GM12878 (cell line): ENCODE measurements around the gene DPM3. TPM values are rescaled to one million over a fixed set of nuclear protein-coding genes. Genes with fewer than 3 reads are reported as not detected.
A peak's percentile ranks its signal among the peaks of the same experiment; 100 is the strongest.

Experiments used
- ATAC-seq: fragments of 200-7000 bp; cut with Tn5 transposase; 3 replicates; pipeline ENCODE4 v1.9.1; 2020; ENCODE audit warnings: mild to moderate bottlenecking, moderate library complexity
- BruUV-seq: library from RNA; stranded (reverse); fragments of 400-500 nt; replicated peaks from 2 replicates; lab custom pipeline; 2021; lab: Mats Ljungman, UMichigan
- CTCF ChIA-PET: fragments of 300-600 bp; sonication (Branson Sonifier 250); formaldehyde crosslinking; extraction: SDS; loops from one replicate; lab custom pipeline; 2021; ENCODE audit warnings: inconsistent platforms; lab: Yijun Ruan, JAX
- POLR2A ChIA-PET: fragments of 350-600 bp; formaldehyde crosslinking; extraction: SDS; loops from one replicate; lab custom pipeline; 2021; ENCODE audit warnings: inconsistent platforms; lab: Charles Lee
- RAD21 ChIA-PET: fragments of 300-600 bp; sonication (Branson Sonifier 250); formaldehyde crosslinking; loops from one replicate; lab custom pipeline; 2023; ENCODE audit warnings: antibody characterized with exemption; ENCODE audit not compliant: unreplicated experiment; lab: Charles Lee
- SMC1A ChIA-PET: fragments of 300-600 bp; sonication (Branson Sonifier 250); formaldehyde crosslinking; loops from one replicate; lab custom pipeline; 2023; ENCODE audit not compliant: unreplicated experiment, uncharacterized antibody; lab: Charles Lee
- DNase-seq: peaks from one replicate; pipeline ENCODE4 v3.0.0-alpha.2; 2011; ENCODE audit warnings: low read depth, low spot score
- FAIRE-seq: peaks from 3 replicates; lab custom pipeline; 2011; peaks lifted over from hg19 to GRCh38; lab: Jason Lieb, UNC
- H2AFZ ChIP-seq: 2 replicates; pipeline ENCODE4 v1.6.0; 2011; ENCODE audit warnings: low read depth, low read length, control low read depth; ENCODE audit not compliant: control insufficient read depth
- H3K27ac ChIP-seq: 2 replicates; pipeline ENCODE4 v1.5.1; 2011; ENCODE audit warnings: control low read depth; ENCODE audit not compliant: control insufficient read depth, insufficient read depth
- H3K27me3 ChIP-seq, 2 experiments: replicated peaks in 1 of 2; 2 replicates each; pipeline versions ENCODE4 v1.6.0 to v1.6.1; 2011; ENCODE audit warnings: low read length in 1 of 2; ENCODE audit not compliant: control insufficient read depth in 2 of 2, insufficient read depth in 2 of 2
- H3K36me3 ChIP-seq, 2 experiments: 2 replicates each; pipeline ENCODE4 v1.5.1; 2011; ENCODE audit warnings: low read length in 1 of 2; ENCODE audit not compliant: control insufficient read depth in 2 of 2, insufficient read depth in 2 of 2
- H3K4me1 ChIP-seq: 2 replicates; pipeline ENCODE4 v1.6.1; 2011; ENCODE audit warnings: mild to moderate bottlenecking, low read length, moderate library complexity, mixed read lengths; ENCODE audit not compliant: control insufficient read depth, insufficient read depth
- H3K4me2 ChIP-seq: 2 replicates; pipeline ENCODE4 v1.6.0; 2011; ENCODE audit warnings: control low read depth; ENCODE audit not compliant: control insufficient read depth, insufficient read depth
- H3K4me3 ChIP-seq: fragments of 200-600 bp; sonication (generic); 2 replicates; pipeline ENCODE4 v1.5.1; 2016
- H3K79me2 ChIP-seq: 2 replicates; pipeline ENCODE4 v1.6.0; 2011; ENCODE audit warnings: low read length; ENCODE audit not compliant: control insufficient read depth, insufficient read depth
- H3K9ac ChIP-seq: 2 replicates; pipeline ENCODE4 v1.8.0; 2011; ENCODE audit warnings: low read length, control low read depth, mixed read lengths; ENCODE audit not compliant: control insufficient read depth, insufficient read depth
- H3K9me3 ChIP-seq: replicated peaks from 3 replicates; pipeline ENCODE4 v1.5.1; 2011; ENCODE audit warnings: mild to moderate bottlenecking, low read length; ENCODE audit not compliant: control insufficient read depth, insufficient read depth
- H4K20me1 ChIP-seq: 2 replicates; pipeline ENCODE4 v1.6.0; 2011; ENCODE audit not compliant: control insufficient read depth, insufficient read depth
- CHD1 ChIP-seq: IDR thresholded peaks from 2 replicates; pipeline ENCODE4 v1.6.1; 2012; ENCODE audit warnings: low read depth, low read length, improper control_type of control experiment
- EGR1 ChIP-seq, 2 experiments: IDR thresholded peaks; 1 replicate in 1 of 2; 2 replicates in 1 of 2; pipeline ENCODE4 v1.6.1; 2011 to 2012; ENCODE audit warnings: low read depth in 2 of 2, low read length in 2 of 2, borderline replicate concordance in 1 of 2, mild to moderate bottlenecking in 1 of 2, moderate library complexity in 1 of 2
- EZH2 ChIP-seq: IDR thresholded peaks from 2 replicates; pipeline ENCODE4 v1.6.1; 2012; ENCODE audit warnings: low read depth, mild to moderate bottlenecking, control low read depth, inconsistent platforms, low read length, borderline replicate concordance; ENCODE audit not compliant: control insufficient read depth
- GATAD2B ChIP-seq: fragments of 450-650 bp; conservative IDR thresholded peaks from 2 replicates; pipeline ENCODE4 v1.6.1; 2017; ENCODE audit warnings: low read depth, mild to moderate bottlenecking, moderate library complexity
- HSF1 ChIP-seq: fragments of 150-350 bp; IDR thresholded peaks from 2 replicates; pipeline ENCODE4 v1.6.1; 2014; ENCODE audit warnings: mild to moderate bottlenecking, low read depth, low read length
- NKRF ChIP-seq: fragments of 450-650 bp; conservative IDR thresholded peaks from 2 replicates; pipeline ENCODE4 v1.6.1; 2017; ENCODE audit warnings: mild to moderate bottlenecking, moderate library complexity
- NR2C2 ChIP-seq: IDR thresholded peaks from 2 replicates; pipeline ENCODE4 v1.6.1; 2011; ENCODE audit warnings: borderline replicate concordance, low read depth; ENCODE audit not compliant: control insufficient read depth, insufficient read length
- NR2F1 ChIP-seq: fragments of 450-650 bp; conservative IDR thresholded peaks from 2 replicates; pipeline ENCODE4 v1.6.1; 2017; ENCODE audit warnings: mild to moderate bottlenecking
- PKNOX1 ChIP-seq: fragments of 450-650 bp; IDR thresholded peaks from 2 replicates; pipeline ENCODE4 v1.6.1; 2016; ENCODE audit warnings: mild to moderate bottlenecking
- POLR2A ChIP-seq: IDR thresholded peaks from 2 replicates; pipeline ENCODE4 v1.6.1; 2011; ENCODE audit warnings: low read depth, mild to moderate bottlenecking, low read length
- RCOR1 ChIP-seq: conservative IDR thresholded peaks from 2 replicates; pipeline ENCODE4 v1.6.1; 2012; ENCODE audit warnings: low read depth, low read length, improper control_type of control experiment
- TAF1 ChIP-seq: IDR thresholded peaks from 2 replicates; pipeline ENCODE4 v1.6.1; 2011; ENCODE audit warnings: mild to moderate bottlenecking, low read depth, low read length, borderline replicate concordance
- TARDBP ChIP-seq: IDR thresholded peaks from 2 replicates; pipeline ENCODE4 v1.6.1; 2016; ENCODE audit warnings: borderline replicate concordance
- TCF3 ChIP-seq: IDR thresholded peaks from 2 replicates; pipeline ENCODE4 v1.6.1; 2012; ENCODE audit warnings: low read depth, mild to moderate bottlenecking, low read length, borderline replicate concordance; ENCODE audit not compliant: insufficient read depth
- USF1 ChIP-seq: IDR thresholded peaks from 2 replicates; pipeline ENCODE4 v1.6.1; 2011; ENCODE audit warnings: borderline replicate concordance, low read depth, mild to moderate bottlenecking, moderate library complexity, mixed read lengths, low read length; ENCODE audit not compliant: insufficient read depth; ENCODE audit errors: extremely low read length
- ZSCAN29 ChIP-seq: fragments of 450-650 bp; IDR thresholded peaks from 2 replicates; pipeline ENCODE4 v1.6.1; 2017; ENCODE audit warnings: mild to moderate bottlenecking, moderate library complexity
- WGBS: methylation state at CpG from one replicate; pipeline ENCODE4 v1.1.6; 2016; ENCODE audit warnings: low lambda C conversion rate; ENCODE audit not compliant: insufficient replicate concordance, insufficient coverage; ENCODE audit errors: missing lambda C conversion rate; 5-methylcytosine and 5-hydroxymethylcytosine counted together
- in situ Hi-C: fragments of 300-500 bp; cut with MboI; formaldehyde crosslinking; loops from 9 replicates; pipeline ENCODE4 v1.14.3; 2018; ENCODE audit warnings: mixed read lengths
- intact Hi-C: fragments of 100-400 bp; cut with micrococcal nuclease; formaldehyde crosslinking; loops from one replicate; pipeline ENCODE4 v1.14.2; 2022; ENCODE audit not compliant: unreplicated experiment
- polyA plus RNA-seq, 11 experiments: library from polyadenylated mRNA; depleted of rRNA in 4 of 11; unstranded in 6 of 11; stranded (reverse) in 5 of 11; fragments of >200 nt; fragmentation: Nextera tagmentation in 4 of 11; fragmentation: Illumina TruSeq in 1 of 11; extraction: Ambion mirVana in 4 of 11; extraction: Trizol in 1 of 11; gene quantifications; 1 replicate in 1 of 11; 2 replicates in 10 of 11; pipeline versions ENCODE4 v1.2.1 to v1.2.3, GENCODE V29; 2011 to 2016; ENCODE audit warnings: inconsistent platforms in 2 of 11, missing spikeins in 2 of 11, low read depth in 1 of 11
- total RNA-seq, 4 experiments: library from RNA; depleted of rRNA in 3 of 4; stranded (reverse); fragments of >200 nt in 3 of 4; fragmentation: Illumina TruSeq in 1 of 4; extraction: Trizol in 1 of 4; gene quantifications; 2 replicates each; pipeline versions ENCODE4 v1.2.1 to v1.2.3, GENCODE V29; 2013 to 2021

Gene DPM3
- total and polyA plus RNA-seq, 10 of the 15 experiments (the other 5 are each of a cell fraction or from before 2014, with no cell fraction given): 5.9 to 78.7 (median 25.7) TPM

GRCh38 chr1:155134322-155134721 lies 6.0 kb downstream of the DPM3 start:
- no peak for FAIRE-seq

More at GRCh38 chr1:155134322-155134721, 6.0 kb downstream of the DPM3 start:
- no peak for DNase-seq
- no peaks in the 10 kb centered on the region for H3K9me3 ChIP-seq
- ATAC-seq: no peak
- in situ Hi-C loops: no loop called here
- H3K27me3 ChIP-seq: no peaks in the 10 kb centered on the region
- no peak overlapping the region for H2AFZ ChIP-seq
- no peaks in the 10 kb centered on the region for H4K20me1 ChIP-seq
- H3K79me2 ChIP-seq: peaks cover 20% of the 10 kb centered on the region
- H3K9ac ChIP-seq: no peak overlapping the region
- peaks cover 0 to 3% of the 10 kb centered on the region in 2 experiments; a peak in 2 of 4 replicates for H3K36me3 ChIP-seq
- ChIA-PET SMC1A (interaction anchor here (1.0 to 2.4 kb wide), 4 partner anchors 17 to 43 kb away, joined by 3 to 6 read pairs (median 4); no protein-coding TSS in a partner anchor), POLR2A (interaction anchor here (0.5 to 1.1 kb wide), 3 partner anchors 9 to 601 kb away, joined by 3 to 4 read pairs (median 3); no protein-coding TSS in a partner anchor), RAD21 (interaction anchor here (0.7 to 2.6 kb wide), 4 partner anchors 35 to 42 kb away, joined by 3 to 9 read pairs (median 6); partner anchors contain the start of gene KRTCAP2), CTCF (interaction anchor here (0.7 to 6.0 kb wide), 8 partner anchors 13 to 255 kb away, joined by 3 to 37 read pairs (median 4); partner anchors contain the start of genes KRTCAP2 and TRIM46)
- H3K4me1 ChIP-seq: peaks cover 13% of the 10 kb centered on the region
- peak overlapping the region; percentile 67; the same call in 1 of the 2 replicates for H3K4me2 ChIP-seq
- BruUV-seq: no TSS peak
- no peak overlapping the region for H3K27ac ChIP-seq
- WGBS: 45% methylated on average over 1 of the region's 1 CpG
- intact Hi-C loops: no loop called here
- H3K4me3 ChIP-seq: no peak overlapping the region
- TF ChIP-seq GATAD2B (no peak), USF1 (no peak), RCOR1 (no peak), TARDBP (no peak), PKNOX1 (no peak), NKRF (no peak), POLR2A (no peak), ZSCAN29 (no peak), EGR1 (IDR thresholded peaks at IDR 0.05; ENCODE audit: borderline replicate concordance in 1 of 2, low read depth in 2 of 2, low read length in 2 of 2) (no peak), TCF3 (no peak), HSF1 (no peak), TAF1 (no peak), EZH2 (no peak), CHD1 (no peak), NR2F1 (no peak), NR2C2 (no peak)
